ENCODE results near the gene DUSP22.

DNA sequence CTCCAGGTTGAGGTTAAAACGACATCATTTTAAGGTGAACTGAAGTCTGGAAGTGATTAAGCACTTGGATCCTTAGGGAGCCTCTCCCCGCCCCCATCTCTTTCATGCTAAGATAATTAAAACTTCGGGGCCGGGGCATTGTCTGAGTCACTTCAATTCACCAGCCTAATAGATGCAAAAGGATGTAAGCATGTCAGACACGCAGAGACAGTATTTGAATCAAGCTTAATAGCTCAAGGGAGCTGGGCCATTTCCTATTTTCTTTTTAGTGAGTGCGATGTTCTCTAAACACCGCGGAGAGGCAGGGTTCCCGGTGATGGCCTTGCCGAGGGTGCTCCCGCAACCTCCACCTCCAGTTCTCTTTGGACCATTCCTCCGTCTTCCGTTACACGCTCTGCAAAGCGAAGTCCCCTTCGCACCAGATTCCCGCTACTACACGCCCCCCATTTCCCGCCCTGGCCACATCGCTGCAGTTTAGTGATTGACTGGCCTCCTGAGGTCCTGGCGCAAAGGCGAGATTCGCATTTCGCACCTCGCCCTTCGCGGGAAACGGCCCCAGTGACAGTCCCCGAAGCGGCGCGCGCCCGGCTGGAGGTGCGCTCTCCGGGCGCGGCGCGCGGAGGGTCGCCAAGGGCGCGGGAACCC, 98.7 kb downstream of the DUSP22 start:
- TF ChIP-seq CTCF (IDR thresholded peaks at IDR 0.05) (no peak), EZH2 (IDR thresholded peaks at IDR 0.05; ENCODE audit: borderline replicate concordance, insufficient read depth, low read depth, low read length, poor library complexity, severe bottlenecking) (no peak)
